Esophagus mucosa (tissue), 1 donor: ENCODE results near the gene ADCY7. TPM values are rescaled to one million over a fixed set of nuclear protein-coding genes. Genes with fewer than 3 reads are reported as not detected.
"Not testable (repeated sequence)": the region's sequence is repeated elsewhere in the genome, so short reads cannot be mapped to it uniquely, and the experiment has no call there.

Experiments used
- ATAC-seq: fragments of 200-7000 bp; cut with Tn5 transposase; one replicate; pipeline ENCODE4 v1.9.1; 2020
- total RNA-seq: library from RNA; stranded (reverse); gene quantifications from one replicate; pipeline ENCODE4 v1.2.4, GENCODE V29; 2023
- donor health status: DM: yes; HTN: yes; CAD: no.

ADCY7 gene
- total RNA-seq, 1 donor from 2014 or later: 26.8 TPM

- ATAC-seq: no peak
These were observed 74.2 kb downstream of the ADCY7 start for GRCh38 chr16:50340578-50340977.

- not testable (repeated sequence) for ATAC-seq
These were observed 77.2 kb downstream of the ADCY7 start for GRCh38 chr16:50343566-50343965.

- ATAC-seq: not testable (repeated sequence)
These were observed 78.9 kb downstream of the ADCY7 start for GRCh38 chr16:50345210-50345609.

- ATAC-seq: no peak
These were observed 84.8 kb downstream of the ADCY7 start for GRCh38 chr16:50351116-50351515.

- ATAC-seq: no peak
These were observed 85.6 kb downstream of the ADCY7 start for GRCh38 chr16:50351952-50352351.

- no peak for ATAC-seq
These were observed 87.7 kb downstream of the ADCY7 start for GRCh38 chr16:50354082-50354481.

GRCh38 chr16:50354629-50355456, 88.5 kb downstream of the ADCY7 start:
- no peak for ATAC-seq

- no peak for ATAC-seq
These were observed 93.3 kb downstream of the ADCY7 start for GRCh38 chr16:50359626-50360025.

- peak; percentile 61 for ATAC-seq
These were observed 93.9 kb downstream of the ADCY7 start for GRCh38 chr16:50360033-50360778.

GRCh38 chr16:50360779-50361178, 94.4 kb downstream of the ADCY7 start:
- ATAC-seq: peak; percentile 50

- ATAC-seq: no peak
These were observed 97.3 kb downstream of the ADCY7 start for GRCh38 chr16:50363656-50364055.

GRCh38 chr16:50365791-50366575, 99.6 kb downstream of the ADCY7 start:
- no peak for ATAC-seq

Other genes with a start within 250 kb of the ADCY7 start
- 10.3 TPM for gene CNEP1R1, start 241.3 kb upstream of the ADCY7 start, total RNA-seq
- gene HEATR3, start 200.6 kb upstream of the ADCY7 start, total RNA-seq: 14.5 TPM
- 6.7 TPM for gene TENT4B, start 113.2 kb upstream of the ADCY7 start, total RNA-seq
- gene BRD7, start 102.4 kb downstream of the ADCY7 start, total RNA-seq: 63.9 TPM